Neural progenitor cell (in vitro differentiated cells): ENCODE results near the gene SHFL. TPM values are rescaled to one million over a fixed set of nuclear protein-coding genes. Genes with fewer than 3 reads are reported as not detected.

Experiments used
- DNase-seq: peaks from one replicate; pipeline ENCODE4 v3.0.0-alpha.2; 2016; ENCODE audit warnings: low spot score
- H2AFZ ChIP-seq: fragments of 200-600 bp; sonication (generic); replicated peaks from 2 replicates; pipeline ENCODE4 v1.6.1; 2016; ENCODE audit warnings: antibody characterized with exemption
- H3F3A ChIP-seq: fragments of 200-600 bp; sonication (generic); 2 replicates; pipeline ENCODE4 v1.6.1; 2016; ENCODE audit warnings: antibody characterized with exemption, low read depth
- H3K27ac ChIP-seq: fragments of 200-600 bp; sonication (generic); 2 replicates; pipeline ENCODE4 v1.5.1; 2016; ENCODE audit warnings: mild to moderate bottlenecking
- H3K27me3 ChIP-seq: fragments of 200-600 bp; sonication (generic); 2 replicates; pipeline ENCODE4 v1.6.1; 2016; ENCODE audit warnings: mild to moderate bottlenecking, moderate library complexity
- H3K36me3 ChIP-seq: fragments of 200-600 bp; sonication (generic); 2 replicates; pipeline ENCODE4 v1.5.1; 2016
- H3K4me1 ChIP-seq: fragments of 200-600 bp; sonication (generic); 2 replicates; pipeline ENCODE4 v1.6.1; 2016; ENCODE audit warnings: mixed run types
- H3K4me2 ChIP-seq: fragments of 200-600 bp; sonication (generic); 2 replicates; pipeline ENCODE4 v1.6.1; 2016
- H3K4me3 ChIP-seq: fragments of 200-600 bp; sonication (generic); 2 replicates; pipeline ENCODE4 v1.5.1; 2016
- H3K79me2 ChIP-seq: fragments of 200-600 bp; sonication (generic); 2 replicates; pipeline ENCODE4 v1.6.1; 2016; ENCODE audit warnings: low read depth
- H3K9ac ChIP-seq: fragments of 200-600 bp; sonication (generic); 2 replicates; pipeline ENCODE4 v1.6.1; 2016
- H3K9me3 ChIP-seq: fragments of 200-600 bp; sonication (generic); 2 replicates; pipeline ENCODE4 v1.5.1; 2016; ENCODE audit warnings: low read depth
- H4K20me1 ChIP-seq: fragments of 200-600 bp; sonication (generic); 2 replicates; pipeline ENCODE4 v1.6.1; 2016; ENCODE audit warnings: low read depth
- H3K27ac Mint-ChIP-seq: 3 replicates; pipeline ENCODE4 v1.8.0; 2021; ENCODE audit warnings: mixed read lengths
- H3K27me3 Mint-ChIP-seq: 2 replicates; pipeline ENCODE4 v1.8.0; 2022; ENCODE audit warnings: low read depth, mild to moderate bottlenecking, inconsistent platforms, moderate library complexity, mixed read lengths; ENCODE audit not compliant: insufficient read depth
- H3K36me3 Mint-ChIP-seq: 3 replicates; pipeline ENCODE4 v1.8.0; 2021; ENCODE audit warnings: mixed read lengths
- H3K4me1 Mint-ChIP-seq: 3 replicates; pipeline ENCODE4 v1.8.0; 2021; ENCODE audit warnings: mixed read lengths
- H3K4me3 Mint-ChIP-seq: 3 replicates; pipeline ENCODE4 v1.8.0; 2021; ENCODE audit warnings: mild to moderate bottlenecking, moderate library complexity, mixed read lengths
- H3K9me3 Mint-ChIP-seq: 3 replicates; pipeline ENCODE4 v1.8.0; 2020; ENCODE audit warnings: mixed read lengths
- EZH2 ChIP-seq: fragments of 200-600 bp; sonication (generic); IDR thresholded peaks from 2 replicates; pipeline ENCODE4 v1.6.1; 2017; ENCODE audit warnings: antibody characterized with exemption, mild to moderate bottlenecking, moderate library complexity
- EZH2phosphoT487 ChIP-seq: fragments of 200-600 bp; sonication (generic); IDR thresholded peaks from 2 replicates; pipeline ENCODE4 v1.6.1; 2017; ENCODE audit warnings: antibody characterized with exemption
- total RNA-seq: library from RNA; depleted of rRNA; stranded (reverse); fragments of >200 nt; gene quantifications from 2 replicates; pipeline ENCODE4 v1.2.3, GENCODE V29; 2015; ENCODE audit warnings: low replicate concordance
- TF ChIP-seq, protein P1 (sequence below): fragments of 200-600 bp; sonication (generic); IDR thresholded peaks from 2 replicates; pipeline ENCODE4 v1.5.1; 2017; ENCODE audit warnings: antibody characterized with exemption, mild to moderate bottlenecking

The SHFL gene
- total RNA-seq, 1 donor from 2014 or later: 0.15 TPM

DNA sequence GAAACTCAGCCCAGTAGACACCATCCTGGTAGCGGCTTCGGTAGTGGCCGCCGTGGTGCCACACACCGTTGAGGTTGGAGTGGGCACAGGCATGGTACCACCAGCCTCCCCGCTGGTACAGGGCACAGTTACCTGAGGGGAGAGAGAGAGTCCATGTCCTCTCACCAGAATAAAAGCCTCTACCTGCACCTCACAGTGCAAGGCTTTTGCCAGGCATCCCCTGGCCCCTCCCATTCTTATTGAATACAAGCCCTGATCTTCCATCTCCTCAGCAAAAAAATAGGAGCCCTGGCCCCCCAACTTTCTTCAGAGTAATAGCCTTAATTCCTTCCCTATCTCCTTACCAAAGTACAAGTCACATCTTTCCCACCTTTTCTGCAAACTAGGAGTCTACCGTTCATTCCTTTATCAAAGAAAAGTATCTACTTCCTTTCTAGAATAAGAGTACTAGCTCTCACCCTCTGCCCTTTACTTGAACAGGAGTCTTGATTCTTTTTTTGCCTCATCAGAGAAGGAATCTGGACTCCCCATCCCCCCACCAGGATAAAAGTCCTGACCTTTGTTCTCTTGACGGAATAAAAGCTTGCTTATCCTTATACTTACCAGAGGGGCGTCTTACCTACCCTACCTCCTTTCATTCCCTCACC, 6.7 kb downstream of the SHFL start:
- H3K27ac ChIP-seq: no peak overlapping the region
- no peaks in the 10 kb centered on the region for H3K36me3 Mint-ChIP-seq
- H3K9me3 ChIP-seq: no peaks in the 10 kb centered on the region
- H4K20me1 ChIP-seq: no peaks in the 10 kb centered on the region
- no peak overlapping the region for H3K4me3 ChIP-seq
- no peaks in the 10 kb centered on the region for H3K4me1 Mint-ChIP-seq
- H3K4me3 Mint-ChIP-seq: no peak overlapping the region
- H3K27me3 Mint-ChIP-seq: peaks cover 19% of the 10 kb centered on the region
- H3K9me3 Mint-ChIP-seq: peaks cover 4% of the 10 kb centered on the region
- no peak overlapping the region for H3K27ac Mint-ChIP-seq
- no peaks in the 10 kb centered on the region for H3F3A ChIP-seq
- no peak overlapping the region for H2AFZ ChIP-seq
- no peak overlapping the region for H3K9ac ChIP-seq
- TF ChIP-seq EZH2phosphoT487 (no peak), EZH2 (no peak)
- TF ChIP-seq, protein P1, sequence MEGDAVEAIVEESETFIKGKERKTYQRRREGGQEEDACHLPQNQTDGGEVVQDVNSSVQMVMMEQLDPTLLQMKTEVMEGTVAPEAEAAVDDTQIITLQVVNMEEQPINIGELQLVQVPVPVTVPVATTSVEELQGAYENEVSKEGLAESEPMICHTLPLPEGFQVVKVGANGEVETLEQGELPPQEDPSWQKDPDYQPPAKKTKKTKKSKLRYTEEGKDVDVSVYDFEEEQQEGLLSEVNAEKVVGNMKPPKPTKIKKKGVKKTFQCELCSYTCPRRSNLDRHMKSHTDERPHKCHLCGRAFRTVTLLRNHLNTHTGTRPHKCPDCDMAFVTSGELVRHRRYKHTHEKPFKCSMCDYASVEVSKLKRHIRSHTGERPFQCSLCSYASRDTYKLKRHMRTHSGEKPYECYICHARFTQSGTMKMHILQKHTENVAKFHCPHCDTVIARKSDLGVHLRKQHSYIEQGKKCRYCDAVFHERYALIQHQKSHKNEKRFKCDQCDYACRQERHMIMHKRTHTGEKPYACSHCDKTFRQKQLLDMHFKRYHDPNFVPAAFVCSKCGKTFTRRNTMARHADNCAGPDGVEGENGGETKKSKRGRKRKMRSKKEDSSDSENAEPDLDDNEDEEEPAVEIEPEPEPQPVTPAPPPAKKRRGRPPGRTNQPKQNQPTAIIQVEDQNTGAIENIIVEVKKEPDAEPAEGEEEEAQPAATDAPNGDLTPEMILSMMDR: no peak
- H3K36me3 ChIP-seq: no peaks in the 10 kb centered on the region
- DNase-seq: no peak
- no peak overlapping the region for H3K4me2 ChIP-seq
- peaks cover 36% of the 10 kb centered on the region for H3K27me3 ChIP-seq
- H3K79me2 ChIP-seq: no peaks in the 10 kb centered on the region
- H3K4me1 ChIP-seq: no peaks in the 10 kb centered on the region

GRCh38 chr19:10093295-10094186, 7.4 kb downstream of the SHFL start:
- Mint-ChIP-seq H3K4me1 (no peaks in the 10 kb centered on the region), H3K4me3 (no peak overlapping the region), H3K27ac (no peak overlapping the region), H3K9me3 (peaks cover 4% of the 10 kb centered on the region), H3K27me3 (peaks cover 15% of the 10 kb centered on the region), H3K36me3 (no peaks in the 10 kb centered on the region)
- H3K79me2 ChIP-seq: no peaks in the 10 kb centered on the region
- no peak overlapping the region for H3K27ac ChIP-seq
- no peaks in the 10 kb centered on the region for H4K20me1 ChIP-seq
- H3K4me1 ChIP-seq: no peaks in the 10 kb centered on the region
- H3K9me3 ChIP-seq: no peaks in the 10 kb centered on the region
- no peak overlapping the region for H3K4me2 ChIP-seq
- no peak for DNase-seq
- no peaks in the 10 kb centered on the region for H3K36me3 ChIP-seq
- H3K27me3 ChIP-seq: peaks cover 35% of the 10 kb centered on the region
- TF ChIP-seq EZH2phosphoT487 (no peak), EZH2 (no peak)
- TF ChIP-seq, protein P1: no peak
- no peaks in the 10 kb centered on the region for H3F3A ChIP-seq
- no peak overlapping the region for H2AFZ ChIP-seq
- H3K4me3 ChIP-seq: no peak overlapping the region
- no peak overlapping the region for H3K9ac ChIP-seq

GRCh38 chr19:10095622-10095947, 9.5 kb downstream of the SHFL start:
- Mint-ChIP-seq H3K9me3 (peaks cover 2% of the 10 kb centered on the region), H3K27me3 (peaks cover 18% of the 10 kb centered on the region), H3K4me1 (peaks cover 5% of the 10 kb centered on the region), H3K4me3 (peak overlapping the region; percentile 69), H3K27ac (no peak overlapping the region), H3K36me3 (no peaks in the 10 kb centered on the region)
- no peak overlapping the region for H3K4me2 ChIP-seq
- no peaks in the 10 kb centered on the region for H3K4me1 ChIP-seq
- no peak for DNase-seq
- no peak overlapping the region for H3K27ac ChIP-seq
- H4K20me1 ChIP-seq: no peaks in the 10 kb centered on the region
- no peak overlapping the region for H3K9ac ChIP-seq
- H3K36me3 ChIP-seq: no peaks in the 10 kb centered on the region
- no peak overlapping the region for H2AFZ ChIP-seq
- no peaks in the 10 kb centered on the region for H3F3A ChIP-seq
- no peaks in the 10 kb centered on the region for H3K9me3 ChIP-seq
- H3K79me2 ChIP-seq: no peaks in the 10 kb centered on the region
- TF ChIP-seq EZH2 (no peak), EZH2phosphoT487 (no peak)
- TF ChIP-seq, protein P1: no peak
- peaks cover 35% of the 10 kb centered on the region for H3K27me3 ChIP-seq
- no peak overlapping the region for H3K4me3 ChIP-seq
